RWPE2 (cell line): ENCODE data around the gene KSR2.

Source experiments
- ATAC-seq: fragments of 200-7000 bp; cut with Tn5 transposase; 3 replicates; pipeline ENCODE4 v1.9.1; 2021; ENCODE audit warnings: low read depth
- DNase-seq: peaks from one replicate; pipeline ENCODE4 v3.0.0-alpha.2; 2020; ENCODE audit warnings: low spot score
- H3K27ac ChIP-seq: fragments of 450-650 bp; 2 replicates; pipeline ENCODE4 v1.5.1; 2017; ENCODE audit warnings: mild to moderate bottlenecking; ENCODE audit not compliant: poor library complexity, severe bottlenecking
- H3K27me3 ChIP-seq: fragments of 250-450 bp; sonication (Bioruptor Pico); 2 replicates; pipeline ENCODE4 v1.5.1; 2021; ENCODE audit warnings: mild to moderate bottlenecking, moderate library complexity; ENCODE audit not compliant: insufficient read depth, poor library complexity, severe bottlenecking
- H3K36me3 ChIP-seq: fragments of 250-450 bp; sonication (Bioruptor Pico); 2 replicates; pipeline ENCODE4 v1.5.1; 2020; ENCODE audit warnings: low read depth, mild to moderate bottlenecking, moderate library complexity
- H3K4me1 ChIP-seq: fragments of 250-450 bp; sonication (Bioruptor Pico); 2 replicates; pipeline ENCODE4 v1.5.1; 2021; ENCODE audit warnings: mild to moderate bottlenecking, moderate library complexity; ENCODE audit not compliant: insufficient read depth, poor library complexity, severe bottlenecking
- H3K4me3 ChIP-seq: fragments of 250-450 bp; sonication (Bioruptor Pico); 2 replicates; pipeline ENCODE4 v1.5.1; 2021; ENCODE audit warnings: mild to moderate bottlenecking, moderate library complexity; ENCODE audit not compliant: severe bottlenecking
- H3K9me3 ChIP-seq: fragments of 250-450 bp; sonication (Bioruptor Pico); 2 replicates; pipeline ENCODE4 v1.5.1; 2021; ENCODE audit warnings: mild to moderate bottlenecking, moderate library complexity; ENCODE audit not compliant: severe bottlenecking
- TF ChIP-seq, protein P1 (sequence below): fragments of 450-650 bp; IDR thresholded peaks from one replicate; pipeline ENCODE4 v1.5.1; 2017; ENCODE audit warnings: mild to moderate bottlenecking, moderate library complexity; ENCODE audit not compliant: poor library complexity, severe bottlenecking

Gene KSR2

DNA sequence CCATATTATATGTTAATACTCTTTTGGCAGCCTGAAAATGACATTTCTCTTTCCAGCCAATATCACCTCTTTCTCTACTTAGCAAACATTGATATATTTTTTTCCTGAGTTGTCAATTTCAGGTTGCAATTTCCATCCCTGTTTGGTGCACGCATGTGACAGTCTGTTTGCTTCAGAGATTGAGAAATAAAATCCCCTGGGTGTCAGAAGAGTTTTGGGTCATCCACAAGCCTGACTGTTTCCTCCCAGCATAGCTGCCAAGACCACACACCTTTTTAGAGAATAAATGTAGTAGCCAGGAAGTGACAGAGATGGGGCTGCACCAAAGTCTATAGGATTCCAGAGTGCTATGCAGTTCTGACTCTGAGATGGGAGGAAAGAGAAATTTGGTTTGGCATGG, 462.5 kb downstream of the KSR2 start:
- H3K4me3 ChIP-seq, result no peak overlapping the region
- no peaks in the 10 kb centered on the region for H3K9me3 ChIP-seq
- no peaks in the 10 kb centered on the region for H3K4me1 ChIP-seq
- ATAC-seq, result no peak
- no peak overlapping the region for H3K27ac ChIP-seq
- no peaks in the 10 kb centered on the region for H3K27me3 ChIP-seq
- DNase-seq, result no peak
- TF ChIP-seq, protein P1, sequence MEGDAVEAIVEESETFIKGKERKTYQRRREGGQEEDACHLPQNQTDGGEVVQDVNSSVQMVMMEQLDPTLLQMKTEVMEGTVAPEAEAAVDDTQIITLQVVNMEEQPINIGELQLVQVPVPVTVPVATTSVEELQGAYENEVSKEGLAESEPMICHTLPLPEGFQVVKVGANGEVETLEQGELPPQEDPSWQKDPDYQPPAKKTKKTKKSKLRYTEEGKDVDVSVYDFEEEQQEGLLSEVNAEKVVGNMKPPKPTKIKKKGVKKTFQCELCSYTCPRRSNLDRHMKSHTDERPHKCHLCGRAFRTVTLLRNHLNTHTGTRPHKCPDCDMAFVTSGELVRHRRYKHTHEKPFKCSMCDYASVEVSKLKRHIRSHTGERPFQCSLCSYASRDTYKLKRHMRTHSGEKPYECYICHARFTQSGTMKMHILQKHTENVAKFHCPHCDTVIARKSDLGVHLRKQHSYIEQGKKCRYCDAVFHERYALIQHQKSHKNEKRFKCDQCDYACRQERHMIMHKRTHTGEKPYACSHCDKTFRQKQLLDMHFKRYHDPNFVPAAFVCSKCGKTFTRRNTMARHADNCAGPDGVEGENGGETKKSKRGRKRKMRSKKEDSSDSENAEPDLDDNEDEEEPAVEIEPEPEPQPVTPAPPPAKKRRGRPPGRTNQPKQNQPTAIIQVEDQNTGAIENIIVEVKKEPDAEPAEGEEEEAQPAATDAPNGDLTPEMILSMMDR, result no peak
- no peaks in the 10 kb centered on the region for H3K36me3 ChIP-seq

DNA sequence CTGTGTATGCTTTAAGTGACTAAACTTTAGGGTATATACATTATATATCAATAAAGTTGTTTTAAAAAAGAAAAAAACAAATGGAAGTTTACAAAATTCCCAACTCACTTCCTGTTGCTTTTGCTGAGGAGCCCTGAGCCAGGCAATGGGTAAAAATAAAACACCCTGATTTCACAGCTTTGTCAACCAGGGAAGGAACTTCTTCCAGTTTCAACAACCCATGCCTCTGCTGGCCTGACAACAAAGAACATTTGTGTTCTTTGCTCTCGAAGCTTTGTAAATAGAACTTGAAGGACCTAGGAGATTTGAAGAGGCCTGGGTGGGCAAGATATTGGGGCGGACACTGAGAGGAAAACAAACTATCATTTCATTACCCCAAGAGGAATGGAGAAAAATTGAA, 466.2 kb downstream of the KSR2 start:
- H3K27ac ChIP-seq, result no peak overlapping the region
- H3K4me1 ChIP-seq, result no peaks in the 10 kb centered on the region
- ATAC-seq (no peak), DNase-seq (no peak)
- no peaks in the 10 kb centered on the region for H3K36me3 ChIP-seq
- no peaks in the 10 kb centered on the region for H3K9me3 ChIP-seq
- H3K27me3 ChIP-seq, result no peaks in the 10 kb centered on the region
- TF ChIP-seq, protein P1, result no peak
- no peak overlapping the region for H3K4me3 ChIP-seq

DNA sequence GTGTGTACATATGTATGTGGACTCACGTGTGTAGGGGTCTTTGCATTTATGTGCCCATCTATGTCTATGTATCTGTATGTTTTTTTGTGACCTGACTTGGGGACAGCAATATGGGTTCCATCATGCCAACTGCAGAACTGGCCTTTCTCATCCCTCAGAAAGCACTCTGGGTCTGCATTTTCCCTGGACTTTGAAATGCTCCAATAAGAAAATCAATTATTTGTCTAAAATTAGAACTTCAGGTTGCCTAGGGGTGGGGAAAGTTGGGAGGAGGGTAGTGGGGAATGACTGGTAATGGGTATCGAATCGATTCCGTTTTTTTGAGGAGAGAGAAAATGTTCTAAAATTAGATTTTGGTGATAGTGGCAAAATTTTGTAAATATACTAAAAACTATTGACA, 466.6 kb downstream of the KSR2 start:
- Histone ChIP-seq H3K36me3 (no peaks in the 10 kb centered on the region), H3K27me3 (no peaks in the 10 kb centered on the region), H3K27ac (no peak overlapping the region), H3K9me3 (no peaks in the 10 kb centered on the region), H3K4me1 (no peaks in the 10 kb centered on the region), H3K4me3 (no peak overlapping the region)
- DNase-seq (no peak), ATAC-seq (no peak)
- TF ChIP-seq, protein P1, result no peak

DNA sequence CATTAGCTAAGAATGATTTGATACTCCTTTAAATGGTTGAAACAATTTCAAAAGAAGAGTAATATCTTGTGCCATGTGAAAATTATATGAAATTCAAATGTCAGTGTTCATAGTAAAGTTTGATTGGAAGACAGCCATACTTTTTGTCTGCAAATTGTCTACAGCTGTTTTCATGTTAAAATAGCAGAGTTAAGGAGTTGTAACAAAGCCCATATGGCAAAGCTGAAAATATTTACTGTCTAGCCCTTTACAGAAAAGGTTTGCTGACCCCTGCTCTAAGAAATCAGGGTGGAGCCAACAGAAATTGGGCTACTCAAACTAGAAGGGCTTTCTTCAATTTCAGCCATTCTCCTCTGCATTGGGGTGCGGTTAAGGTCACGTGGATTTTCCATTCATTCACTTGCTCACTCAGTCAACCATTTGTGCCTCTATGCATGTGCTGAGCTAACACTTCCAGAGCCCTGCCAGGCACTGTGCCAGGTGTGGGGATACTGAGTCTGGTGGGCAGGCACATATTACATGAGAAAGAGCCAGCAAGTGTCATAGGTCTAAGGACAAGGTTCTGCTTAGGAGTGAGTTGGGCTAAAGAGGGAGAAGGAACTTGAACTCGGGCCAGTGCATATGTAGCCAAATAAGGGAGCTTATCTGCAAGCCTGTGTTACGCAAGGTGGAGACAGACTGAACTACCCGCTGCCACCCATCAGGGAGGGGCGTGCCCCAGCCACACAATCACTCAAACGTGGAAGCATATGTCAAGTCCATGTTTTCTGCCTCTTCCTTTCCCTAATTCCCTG, 467.5 kb downstream of the KSR2 start:
- H3K4me1 ChIP-seq, result no peaks in the 10 kb centered on the region
- no peaks in the 10 kb centered on the region for H3K36me3 ChIP-seq
- H3K27ac ChIP-seq, result no peak overlapping the region
- H3K9me3 ChIP-seq, result no peaks in the 10 kb centered on the region
- TF ChIP-seq, protein P1, result no peak
- H3K4me3 ChIP-seq, result no peak overlapping the region
- H3K27me3 ChIP-seq, result no peaks in the 10 kb centered on the region
- DNase-seq (no peak), ATAC-seq (no peak)
